Endodermal cell (in vitro differentiated cells): Measurements from ENCODE around the gene DDHD1. TPM values are rescaled to one million over a fixed set of nuclear protein-coding genes. Genes with fewer than 3 reads are reported as not detected.

Source experiments
- DNase-seq: peaks from one replicate; pipeline ENCODE4 v3.0.0-alpha.2; 2017
- H3K27ac ChIP-seq: 2 replicates; pipeline ENCODE4 v1.5.1; 2013; ENCODE audit warnings: mild to moderate bottlenecking, low read depth, low read length, moderate library complexity
- H3K27me3 ChIP-seq: 2 replicates; pipeline ENCODE4 v1.6.1; 2013; ENCODE audit warnings: mild to moderate bottlenecking, low read length, moderate library complexity; ENCODE audit not compliant: insufficient read depth, control insufficient read depth, poor library complexity, severe bottlenecking
- H3K36me3 ChIP-seq: 2 replicates; pipeline ENCODE4 v1.7.0; 2013; ENCODE audit warnings: mild to moderate bottlenecking, low read length, moderate library complexity; ENCODE audit not compliant: control insufficient read depth, insufficient read depth
- H3K4me1 ChIP-seq: one replicate; pipeline ENCODE4 v1.7.0; 2013; ENCODE audit warnings: low read length; ENCODE audit not compliant: control insufficient read depth, insufficient read depth
- H3K4me3 ChIP-seq: 2 replicates; pipeline ENCODE4 v1.5.1; 2013; ENCODE audit warnings: mild to moderate bottlenecking, low read length, moderate library complexity
- H3K9ac ChIP-seq: 2 replicates; pipeline ENCODE4 v1.6.1; 2013; ENCODE audit warnings: mild to moderate bottlenecking, low read length, moderate library complexity; ENCODE audit not compliant: poor library complexity, severe bottlenecking; ENCODE audit errors: extremely low read depth
- H3K9me3 ChIP-seq: 2 replicates; pipeline ENCODE4 v1.6.1; 2013; ENCODE audit warnings: mild to moderate bottlenecking, low read length, moderate library complexity; ENCODE audit not compliant: control insufficient read depth
- H3K27ac Mint-ChIP-seq: 2 replicates; pipeline ENCODE4 v1.8.0; 2020; ENCODE audit warnings: mixed read lengths
- H3K27me3 Mint-ChIP-seq: 2 replicates; pipeline ENCODE4 v1.8.0; 2021; ENCODE audit warnings: mild to moderate bottlenecking, mixed read lengths; ENCODE audit not compliant: insufficient read depth
- H3K36me3 Mint-ChIP-seq: 2 replicates; pipeline ENCODE4 v1.8.0; 2020; ENCODE audit warnings: low read depth, mixed read lengths
- H3K4me1 Mint-ChIP-seq: 2 replicates; pipeline ENCODE4 v1.8.0; 2020; ENCODE audit warnings: mixed read lengths
- H3K4me3 Mint-ChIP-seq: 2 replicates; pipeline ENCODE4 v1.8.0; 2020; ENCODE audit warnings: mild to moderate bottlenecking, moderate library complexity, mixed read lengths
- H3K9me3 Mint-ChIP-seq: 2 replicates; pipeline ENCODE4 v1.8.0; 2020; ENCODE audit warnings: mild to moderate bottlenecking, mixed read lengths
- WGBS, 2 experiments: methylation state at CpG; one replicate each; pipeline versions ENCODE4 v1.1.5 to v1.1.7; 2013; ENCODE audit warnings: missing lambda C conversion rate in 2 of 2, mixed read lengths in 1 of 2; ENCODE audit not compliant: insufficient coverage in 1 of 2, insufficient read length in 1 of 2; 5-methylcytosine and 5-hydroxymethylcytosine counted together
- total RNA-seq, 2 donors: library from RNA; stranded (reverse); fragmentation: NEBNext Ultra II Directional in 1 of 2; extraction: Animal tissue kit (Norgen Biotek cat#: 25700) in 1 of 2; gene quantifications; 2 replicates in 1 of 2; 3 replicates in 1 of 2; pipeline ENCODE4 v1.2.1, GENCODE V29; 2021
- TF ChIP-seq, protein P1 (sequence below): fragments of 200-600 bp; sonication (generic); conservative IDR thresholded peaks from 2 replicates; pipeline ENCODE4 v1.5.0; 2021; ENCODE audit warnings: antibody characterized with exemption, mild to moderate bottlenecking

DDHD1 gene
- total RNA-seq, 2 donors from 2014 or later, result 26.2 to 27.1 TPM

DNA sequence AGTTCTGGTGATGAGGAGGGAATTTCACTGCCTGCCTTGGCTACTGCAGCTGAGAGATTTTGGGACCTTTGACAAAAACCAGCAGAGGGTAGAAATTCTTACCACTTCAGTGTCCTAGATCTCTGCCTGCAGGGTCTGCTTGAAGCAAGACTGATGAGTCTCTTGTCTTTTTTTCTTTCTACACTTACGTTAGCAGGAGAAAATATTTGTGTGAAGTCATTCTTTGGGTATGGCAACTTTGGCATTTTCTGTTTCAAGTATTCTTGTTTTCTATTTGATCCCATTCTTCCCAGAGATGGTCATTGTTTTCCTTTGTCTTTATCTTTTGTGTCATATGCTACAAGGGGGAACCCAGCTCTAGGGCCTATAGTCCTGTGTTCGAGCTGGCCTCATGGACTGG, 136.6 kb downstream of the DDHD1 start:
- Mint-ChIP-seq H3K27ac (no peak overlapping the region), H3K27me3 (no peaks in the 10 kb centered on the region), H3K4me1 (peaks cover 13% of the 10 kb centered on the region), H3K9me3 (peaks cover 1% of the 10 kb centered on the region), H3K4me3 (no peak overlapping the region), H3K36me3 (no peaks in the 10 kb centered on the region)
- WGBS, 2 experiments, result 78 to 85% methylated on average over 1 to 2 of the region's 2 CpGs
- Histone ChIP-seq H3K4me1 (peaks cover 3% of the 10 kb centered on the region), H3K36me3 (no peaks in the 10 kb centered on the region), H3K27me3 (no peaks in the 10 kb centered on the region), H3K27ac (no peak overlapping the region), H3K4me3 (no peak overlapping the region), H3K9ac (no peak overlapping the region), H3K9me3 (no peaks in the 10 kb centered on the region)
- DNase-seq, result no peak
- TF ChIP-seq, protein P1, sequence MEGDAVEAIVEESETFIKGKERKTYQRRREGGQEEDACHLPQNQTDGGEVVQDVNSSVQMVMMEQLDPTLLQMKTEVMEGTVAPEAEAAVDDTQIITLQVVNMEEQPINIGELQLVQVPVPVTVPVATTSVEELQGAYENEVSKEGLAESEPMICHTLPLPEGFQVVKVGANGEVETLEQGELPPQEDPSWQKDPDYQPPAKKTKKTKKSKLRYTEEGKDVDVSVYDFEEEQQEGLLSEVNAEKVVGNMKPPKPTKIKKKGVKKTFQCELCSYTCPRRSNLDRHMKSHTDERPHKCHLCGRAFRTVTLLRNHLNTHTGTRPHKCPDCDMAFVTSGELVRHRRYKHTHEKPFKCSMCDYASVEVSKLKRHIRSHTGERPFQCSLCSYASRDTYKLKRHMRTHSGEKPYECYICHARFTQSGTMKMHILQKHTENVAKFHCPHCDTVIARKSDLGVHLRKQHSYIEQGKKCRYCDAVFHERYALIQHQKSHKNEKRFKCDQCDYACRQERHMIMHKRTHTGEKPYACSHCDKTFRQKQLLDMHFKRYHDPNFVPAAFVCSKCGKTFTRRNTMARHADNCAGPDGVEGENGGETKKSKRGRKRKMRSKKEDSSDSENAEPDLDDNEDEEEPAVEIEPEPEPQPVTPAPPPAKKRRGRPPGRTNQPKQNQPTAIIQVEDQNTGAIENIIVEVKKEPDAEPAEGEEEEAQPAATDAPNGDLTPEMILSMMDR, result no peak

DNA sequence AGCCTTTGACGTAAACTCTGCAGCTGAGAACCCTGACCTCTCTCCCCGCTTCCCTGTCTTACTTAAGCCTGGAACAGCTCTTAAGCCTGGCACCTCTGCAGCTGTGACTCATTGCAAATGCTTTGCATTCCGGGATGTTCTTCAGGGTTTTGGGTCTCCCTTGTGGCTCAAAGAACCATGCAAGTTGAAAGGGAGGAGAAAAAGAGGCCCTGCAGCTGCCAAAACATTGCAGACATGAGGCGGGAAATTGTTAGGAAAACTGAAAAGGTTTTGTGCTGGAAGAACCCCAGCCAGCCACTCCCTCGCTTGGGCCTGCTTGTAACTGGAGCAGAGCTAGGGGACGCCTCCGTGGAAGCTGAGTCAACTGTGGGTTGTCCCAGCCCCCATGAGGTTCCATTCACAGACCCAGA, 142.1 kb downstream of the DDHD1 start:
- Mint-ChIP-seq H3K36me3 (no peaks in the 10 kb centered on the region), H3K4me3 (no peak overlapping the region), H3K27ac (peak overlapping the region; percentile 17), H3K27me3 (no peaks in the 10 kb centered on the region), H3K9me3 (peaks cover 1% of the 10 kb centered on the region), H3K4me1 (peaks cover 19% of the 10 kb centered on the region)
- no peak overlapping the region for H3K4me3 ChIP-seq
- 62 to 65% methylated on average over 6 to 7 of the region's 7 CpGs for WGBS, 2 experiments
- no peak overlapping the region for H3K9ac ChIP-seq
- DNase-seq, result peak; percentile 86
- no peaks in the 10 kb centered on the region for H3K36me3 ChIP-seq
- TF ChIP-seq, protein P1, result no peak
- H3K27me3 ChIP-seq, result no peaks in the 10 kb centered on the region
- H3K27ac ChIP-seq, result no peak overlapping the region
- H3K4me1 ChIP-seq, result peaks cover 13% of the 10 kb centered on the region
- no peaks in the 10 kb centered on the region for H3K9me3 ChIP-seq

DNA sequence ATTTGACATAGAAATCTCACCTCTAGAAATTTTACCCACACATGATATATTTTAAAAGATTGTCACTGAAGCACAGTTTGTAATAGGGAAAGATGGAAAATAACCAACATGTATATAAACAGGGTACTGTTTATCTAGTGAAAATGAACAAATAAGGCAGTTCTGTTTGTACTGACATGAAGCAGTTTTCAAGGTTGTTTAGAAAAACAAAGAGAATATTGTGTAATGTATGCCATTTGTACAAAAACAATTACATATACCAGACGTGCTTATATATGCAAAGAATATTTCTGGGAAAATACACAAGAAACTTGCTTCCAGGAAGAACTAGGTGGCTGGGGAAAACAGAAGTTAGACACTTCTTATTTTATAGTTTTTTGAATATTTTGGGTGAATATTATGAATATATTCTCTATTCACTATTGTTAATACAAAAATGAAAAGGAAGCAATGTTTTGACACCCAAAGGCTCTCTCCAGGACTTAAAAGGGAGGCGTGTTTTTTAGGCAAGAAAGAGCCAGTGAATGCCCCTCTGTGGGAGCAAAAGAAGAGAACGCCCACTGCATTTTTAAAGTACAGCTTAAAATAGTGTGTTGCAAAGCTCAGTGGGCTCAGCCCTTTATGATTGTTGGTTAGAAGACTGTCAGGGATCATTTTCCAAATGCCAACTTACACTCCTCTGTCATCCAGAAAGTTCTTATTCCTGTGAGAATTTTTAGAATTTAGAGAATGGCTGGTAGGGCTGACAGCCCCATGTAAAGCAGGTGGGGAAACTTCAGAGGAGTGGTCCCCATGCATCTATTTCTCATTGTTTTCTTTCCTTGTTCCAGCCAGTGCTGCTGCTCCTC, 142.7 kb downstream of the DDHD1 start:
- Mint-ChIP-seq H3K9me3 (peaks cover 1% of the 10 kb centered on the region), H3K27me3 (no peaks in the 10 kb centered on the region), H3K4me3 (no peak overlapping the region), H3K27ac (peak overlapping the region; percentile 17), H3K4me1 (peaks cover 19% of the 10 kb centered on the region), H3K36me3 (no peaks in the 10 kb centered on the region)
- Histone ChIP-seq H3K4me1 (peaks cover 13% of the 10 kb centered on the region), H3K9ac (no peak overlapping the region), H3K9me3 (no peaks in the 10 kb centered on the region), H3K27ac (no peak overlapping the region), H3K4me3 (no peak overlapping the region), H3K27me3 (no peaks in the 10 kb centered on the region), H3K36me3 (no peaks in the 10 kb centered on the region)
- WGBS, 2 experiments, result 88% methylated on average over 2 of the region's 3 CpGs; no CpG with 5 or more reads in 1 of the 2 experiments
- TF ChIP-seq, protein P1, result no peak
- no peak for DNase-seq
